HG02943 (cell line): ENCODE data around the gene PLCD3.

Experiments used
- ATAC-seq: cut with Tn5 transposase; IDR thresholded peaks from one replicate; pipeline ENCODE4 v1.9.1; 2021; ENCODE audit warnings: mild to moderate bottlenecking, low read depth, moderate library complexity; ENCODE audit not compliant: unreplicated experiment

PLCD3 gene

DNA sequence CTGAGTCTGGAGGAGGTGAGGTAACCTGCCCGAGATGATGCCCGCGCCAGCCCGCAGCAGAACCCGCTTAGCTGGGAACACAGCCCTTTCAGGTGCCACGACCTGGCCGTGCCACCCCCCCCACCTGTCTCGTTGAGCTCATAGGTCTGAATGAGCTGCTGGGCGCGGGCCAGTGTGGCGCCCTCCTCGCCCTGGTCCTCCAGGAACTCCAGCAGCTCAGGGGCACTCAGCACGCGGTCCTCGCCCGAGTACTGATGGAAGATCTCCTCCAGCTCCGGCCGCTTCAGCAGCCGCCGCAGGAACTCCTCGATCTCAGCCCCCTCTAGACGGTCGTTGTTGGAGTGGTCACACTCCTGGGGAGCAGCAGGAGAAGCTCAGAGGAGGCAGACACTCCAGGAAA is 13.6 kb downstream of the PLCD3 start:
- no peak for ATAC-seq

DNA sequence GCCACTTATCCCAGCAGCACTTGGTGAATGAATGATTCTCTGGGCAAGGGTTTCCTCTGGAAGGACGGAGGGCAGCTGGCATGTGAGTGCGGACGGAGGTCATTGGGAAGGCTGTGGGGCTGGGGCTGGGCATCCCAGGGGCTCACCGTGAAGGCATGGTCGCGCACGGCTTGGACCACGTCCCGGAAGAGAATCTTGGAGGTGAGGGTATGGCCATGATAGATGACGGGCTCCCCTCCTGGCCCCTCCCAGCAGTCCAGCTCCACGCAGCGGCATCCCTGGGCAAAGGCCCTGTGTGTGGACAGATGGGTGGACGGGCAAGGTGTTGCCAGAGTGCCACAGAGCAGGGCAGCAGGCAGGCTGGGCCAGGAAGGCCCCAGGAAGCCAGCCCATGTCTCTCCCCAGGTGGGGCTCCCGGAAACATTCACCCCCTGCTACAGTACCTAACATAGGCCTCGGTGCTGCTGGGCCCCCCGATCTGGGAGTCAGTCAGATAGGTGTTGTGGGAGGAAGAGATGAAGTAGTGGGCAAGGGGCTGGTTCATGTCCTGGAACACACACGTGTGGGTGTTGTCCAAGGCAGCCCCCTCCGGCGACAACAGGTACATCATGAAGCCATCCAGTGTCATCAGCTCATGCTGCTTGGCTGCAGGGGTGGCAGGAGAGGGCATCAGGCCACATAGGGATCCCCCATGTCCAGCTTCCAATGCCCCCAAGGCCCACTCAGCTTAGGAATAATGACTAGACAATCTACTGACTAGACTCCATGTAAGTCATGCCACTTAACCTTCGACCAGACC is 14.3 kb downstream of the PLCD3 start:
- ATAC-seq = no peak

DNA sequence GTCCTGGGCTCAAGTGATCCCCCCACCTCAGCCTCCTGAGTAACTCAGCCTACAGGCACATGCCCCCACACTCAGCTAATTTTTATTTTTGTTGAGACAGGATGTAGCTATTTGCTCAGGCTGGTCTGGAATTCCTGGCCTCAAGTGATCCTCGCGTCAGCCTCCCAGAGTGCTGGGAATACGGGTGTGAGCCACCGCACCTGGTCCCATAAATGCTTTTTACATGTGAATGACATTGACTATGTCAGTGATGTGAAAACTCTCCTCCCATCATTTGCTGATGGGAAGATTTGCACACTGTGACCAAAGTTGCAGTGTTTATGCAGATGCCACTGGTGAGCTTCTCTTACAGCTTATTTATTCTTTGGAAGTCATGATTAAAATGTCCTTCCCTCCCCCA is 15.0 kb downstream of the PLCD3 start:
- no peak for ATAC-seq

- ATAC-seq = no peak
These were observed 15.8 kb downstream of the PLCD3 start for GRCh38 chr17:45116434-45117016.

DNA sequence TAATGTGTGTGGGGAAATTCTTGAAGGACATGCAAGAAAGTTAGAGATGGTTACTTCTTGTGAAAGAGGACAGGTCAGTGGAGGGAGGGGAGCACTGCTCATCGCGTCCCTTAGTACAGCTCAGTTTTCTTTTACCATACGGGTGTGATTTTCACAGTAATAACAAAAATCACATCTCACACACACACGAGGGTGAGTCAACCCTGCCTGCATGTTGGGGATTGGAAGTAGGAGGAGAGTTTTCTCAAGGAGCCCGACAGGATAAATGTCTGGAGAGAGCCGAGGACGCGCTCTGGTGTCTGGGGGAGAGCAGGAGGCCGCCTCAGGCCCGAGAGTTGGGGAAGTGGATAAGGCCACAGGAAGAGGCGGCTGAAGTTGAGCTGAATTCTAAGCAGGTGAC is 16.4 kb downstream of the PLCD3 start:
- no peak for ATAC-seq

- no peak for ATAC-seq
These were observed 17.2 kb downstream of the PLCD3 start for GRCh38 chr17:45115015-45115625.

- no peak for ATAC-seq
These were observed 18.0 kb downstream of the PLCD3 start for GRCh38 chr17:45114117-45114932.

DNA sequence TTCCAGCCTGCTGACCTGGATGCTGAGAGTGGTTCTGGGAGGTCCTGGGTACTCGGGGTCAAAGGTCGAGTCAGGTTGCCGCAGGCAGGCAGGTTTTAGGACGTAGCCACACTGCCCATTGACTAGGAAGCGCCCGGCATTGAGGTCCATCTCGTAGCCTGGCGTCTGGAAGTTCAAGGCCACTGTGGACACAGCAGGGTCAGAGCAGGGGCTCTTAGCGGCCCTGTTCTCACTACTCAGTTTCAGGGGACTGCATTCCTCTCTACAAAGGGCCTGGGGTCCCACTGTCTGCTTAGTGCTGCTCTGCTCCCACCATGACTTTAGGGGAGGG is 18.9 kb downstream of the PLCD3 start:
- no peak for ATAC-seq

- ATAC-seq = no peak
These were observed 19.5 kb downstream of the PLCD3 start for GRCh38 chr17:45112559-45113423.

GRCh38 chr17:45111850-45112249 is 20.5 kb downstream of the PLCD3 start:
- no peak for ATAC-seq

- ATAC-seq = no peak
These were observed 21.4 kb downstream of the PLCD3 start for GRCh38 chr17:45110676-45111611.

DNA sequence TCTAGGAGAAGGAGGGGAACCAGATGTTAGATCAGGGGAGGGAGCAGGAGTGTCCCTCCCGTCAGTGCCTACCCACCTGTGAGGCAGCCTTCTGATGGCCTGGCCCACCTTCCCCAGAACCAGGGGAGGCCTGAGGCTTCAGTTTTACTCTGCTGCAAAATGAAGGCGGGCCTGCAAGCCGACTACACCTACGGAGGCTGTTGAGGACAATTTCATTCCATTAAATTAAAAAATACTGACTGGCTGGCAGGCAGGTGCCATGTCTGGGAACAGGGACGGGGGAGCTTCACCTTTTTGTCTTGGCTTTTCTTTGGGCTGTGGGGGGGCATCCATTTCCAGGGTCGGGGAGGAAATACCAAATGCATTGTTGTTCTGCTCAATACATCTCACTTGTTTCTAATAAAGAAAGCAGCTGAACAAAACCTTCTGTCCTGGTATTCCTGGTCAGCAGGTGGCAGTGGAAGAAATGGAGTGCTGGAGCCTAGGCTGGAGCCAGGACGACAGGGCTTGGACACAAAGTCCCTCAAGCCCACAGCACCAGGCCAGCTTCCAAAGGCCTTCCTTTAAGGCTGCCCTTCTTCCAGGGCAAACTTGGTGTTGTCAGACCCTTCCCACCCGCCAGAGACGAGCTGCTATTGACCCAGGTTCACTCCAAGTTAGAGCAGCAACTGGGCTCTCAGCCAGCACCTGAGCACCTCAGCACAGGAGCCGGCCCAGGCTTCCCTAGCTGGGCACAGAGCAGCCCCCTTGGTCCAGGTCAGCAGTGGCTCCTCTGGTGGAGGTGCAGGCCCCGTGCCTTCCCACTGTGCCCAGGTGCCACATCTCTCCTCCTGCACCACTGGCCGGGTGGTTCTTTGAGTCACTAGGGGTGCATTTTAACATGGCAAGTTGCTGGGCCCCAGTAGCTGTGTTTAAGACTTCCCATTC is 23.5 kb downstream of the PLCD3 start:
- no peak for ATAC-seq

DNA sequence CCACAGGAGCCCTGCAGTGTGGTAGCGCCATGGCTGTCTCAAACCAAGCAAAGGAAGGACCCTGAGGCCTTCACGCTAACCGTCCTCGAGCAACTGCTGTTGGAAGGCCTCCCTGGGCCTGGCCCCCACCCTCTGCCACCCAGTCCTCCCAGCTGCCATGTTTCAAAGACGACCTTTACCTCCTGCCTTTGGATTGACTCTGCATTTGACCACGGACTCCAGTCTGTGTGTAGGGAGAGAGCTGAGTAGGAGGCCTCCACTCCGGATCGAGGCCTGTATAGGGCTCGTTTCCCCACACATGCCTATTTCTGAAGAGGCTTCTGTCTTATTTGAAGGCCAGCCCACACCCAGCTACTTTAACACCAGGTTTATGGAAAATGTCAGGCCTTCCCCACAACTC is 24.3 kb downstream of the PLCD3 start:
- no peak for ATAC-seq

DNA sequence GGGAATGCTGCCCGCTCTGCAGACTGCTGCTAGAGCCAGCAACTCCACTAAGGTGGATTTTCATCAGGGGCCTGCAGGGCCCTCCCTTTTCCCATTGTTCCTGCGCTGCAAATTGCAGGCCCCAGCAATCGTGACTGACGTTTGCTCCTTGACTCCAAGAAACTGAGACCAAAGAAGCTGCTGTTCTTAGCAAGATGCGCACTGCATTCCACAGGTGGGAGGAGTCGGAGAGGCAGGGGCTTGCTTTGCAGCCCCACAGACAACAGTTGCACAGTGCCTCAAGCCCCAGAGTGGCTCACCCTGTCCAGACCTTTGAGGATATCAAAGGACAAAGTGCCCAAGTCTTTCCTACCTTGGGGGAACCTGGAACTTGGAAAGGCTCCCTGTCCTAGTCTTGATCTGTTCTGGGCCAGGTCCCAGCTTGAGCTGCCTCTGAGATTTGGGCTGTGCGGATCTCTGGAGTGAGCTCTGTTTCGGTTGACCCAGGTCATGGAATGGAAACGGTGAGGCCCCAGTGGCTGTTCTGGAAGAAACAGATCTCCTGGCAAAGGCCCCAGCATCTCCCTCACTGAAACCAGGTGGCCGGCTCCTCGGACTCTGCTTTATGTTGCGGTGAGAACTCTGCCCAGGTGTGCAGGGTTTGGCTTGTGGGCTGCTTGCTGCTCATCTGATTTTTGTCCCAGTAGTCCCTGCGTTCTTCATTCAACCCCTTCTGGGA is 24.9 kb downstream of the PLCD3 start:
- no peak for ATAC-seq

DNA sequence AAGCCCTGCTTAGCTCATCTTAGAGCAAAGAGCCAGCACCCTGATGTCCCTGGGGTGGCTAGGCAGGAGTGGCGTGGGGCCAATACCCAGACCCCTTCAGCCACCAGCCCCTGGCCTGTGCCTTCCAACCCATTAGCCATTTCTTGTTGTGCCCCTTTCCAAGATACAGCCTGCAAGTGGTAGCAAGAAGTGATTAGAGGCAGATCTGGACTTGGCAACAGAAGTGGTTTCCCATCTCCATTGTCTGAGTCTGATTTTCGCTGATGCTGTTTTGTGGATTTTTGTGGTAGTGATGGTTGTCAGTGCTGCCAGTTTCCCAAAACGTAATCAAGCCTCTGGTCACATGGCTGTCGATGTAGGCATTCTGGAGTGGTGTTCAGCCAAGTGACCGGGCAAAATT is 25.7 kb downstream of the PLCD3 start:
- ATAC-seq = no peak

DNA sequence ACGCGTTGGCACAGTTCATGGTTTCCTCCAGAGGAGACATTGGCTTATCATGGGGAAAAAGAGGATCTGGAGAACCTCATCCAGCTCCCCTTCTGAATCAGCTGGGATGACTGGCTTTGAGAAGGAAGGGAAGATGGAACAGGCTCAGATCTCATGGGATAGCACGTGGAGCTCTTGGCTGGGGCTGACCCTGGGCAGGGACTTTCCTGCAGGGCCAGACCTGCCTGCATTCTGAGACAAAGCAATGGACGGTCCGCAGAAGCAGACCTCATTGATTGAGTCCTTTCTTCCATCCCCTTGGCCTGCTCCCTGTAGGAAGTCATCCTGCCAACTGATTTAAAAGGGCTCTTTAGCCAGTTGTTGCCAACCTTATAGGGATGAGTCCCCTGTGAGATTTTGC is 26.2 kb downstream of the PLCD3 start:
- ATAC-seq = no peak

- no peak for ATAC-seq
These were observed 27.2 kb downstream of the PLCD3 start for GRCh38 chr17:45104907-45105624.
